Kidney epithelial cell (primary cell): ENCODE results near the gene TUBG2. TPM values are rescaled to one million over a fixed set of nuclear protein-coding genes. Genes with fewer than 3 reads are reported as not detected.

ENCODE experiments used
- DNase-seq: peaks from one replicate; pipeline ENCODE4 v3.0.0-alpha.2; 2010; ENCODE audit warnings: low read depth
- H3K27me3 ChIP-seq: 2 replicates; pipeline ENCODE4 v1.6.0; 2011; ENCODE audit warnings: low read length; ENCODE audit not compliant: control insufficient read depth, insufficient read depth
- H3K36me3 ChIP-seq: 2 replicates; pipeline ENCODE4 v1.5.1; 2011; ENCODE audit warnings: low read length; ENCODE audit not compliant: control insufficient read depth, insufficient read depth
- H3K4me3 ChIP-seq: 2 replicates; pipeline ENCODE4 v1.5.1; 2011; ENCODE audit warnings: low read depth, mild to moderate bottlenecking, control low read depth, low read length
- CTCF ChIP-seq: IDR thresholded peaks from 2 replicates; pipeline ENCODE4 v1.5.1; 2011; ENCODE audit warnings: mild to moderate bottlenecking, moderate library complexity, low read length, control low read depth, inconsistent platforms; ENCODE audit not compliant: insufficient read depth, poor library complexity, severe bottlenecking
- total RNA-seq: library from RNA; depleted of rRNA; stranded (reverse); fragments of >200 nt; gene quantifications from 2 replicates; pipeline ENCODE4 v1.2.3, GENCODE V29; 2015

Gene TUBG2
- total RNA-seq, 1 donor from 2014 or later, result 11.3 TPM

DNA sequence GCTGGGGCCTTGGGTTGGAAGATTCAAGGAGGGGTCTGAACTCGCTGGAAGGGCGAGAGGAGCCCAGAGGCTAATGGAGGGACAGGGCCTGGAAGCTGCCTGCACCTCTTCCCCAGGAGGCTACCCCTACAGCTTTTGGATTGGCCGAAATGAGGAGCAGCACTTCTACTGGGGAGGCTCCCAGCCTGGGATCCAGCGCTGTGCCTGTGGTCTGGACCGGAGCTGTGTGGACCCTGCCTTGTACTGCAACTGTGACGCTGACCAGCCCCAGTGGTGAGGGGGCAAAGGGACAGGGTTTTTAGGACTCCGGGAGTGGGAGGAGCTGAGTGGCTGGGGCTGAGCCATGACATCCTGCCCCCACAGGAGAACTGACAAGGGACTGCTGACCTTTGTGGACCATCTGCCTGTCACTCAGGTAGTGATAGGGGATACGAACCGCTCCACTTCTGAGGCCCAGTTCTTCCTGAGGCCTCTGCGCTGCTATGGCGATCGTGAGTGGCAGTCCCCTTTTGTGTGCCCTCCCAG lies 32.0 kb downstream of the TUBG2 start:
- TF ChIP-seq CTCF, result no peak
- Histone ChIP-seq H3K36me3 (peaks cover 2% of the 10 kb centered on the region), H3K4me3 (no peak overlapping the region)

DNA sequence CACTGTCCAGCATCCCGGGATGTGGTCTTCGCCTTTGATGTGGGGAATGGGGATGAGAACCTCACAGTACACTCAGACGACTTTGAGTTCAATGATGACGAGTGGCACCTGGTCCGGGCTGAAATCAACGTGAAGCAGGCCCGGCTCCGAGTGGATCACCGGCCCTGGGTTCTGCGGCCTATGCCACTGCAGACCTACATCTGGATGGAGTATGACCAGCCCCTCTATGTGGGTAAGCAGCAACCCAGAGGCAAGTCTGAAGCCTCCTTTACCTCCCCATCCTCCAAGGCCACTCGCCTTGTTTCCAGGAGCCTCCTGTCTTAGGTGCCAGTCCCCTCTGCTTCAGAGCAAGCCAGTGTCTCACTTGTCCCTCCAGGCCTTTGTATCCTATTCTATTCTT lies 33.4 kb downstream of the TUBG2 start:
- DNase-seq, result no peak
- H3K36me3 ChIP-seq, result peaks cover 2% of the 10 kb centered on the region
- H3K4me3 ChIP-seq, result no peak overlapping the region
- H3K27me3 ChIP-seq, result no peaks in the 10 kb centered on the region
- no peak for TF ChIP-seq CTCF

More for the DNA sequence above, 32.0 kb downstream of the TUBG2 start:
- H3K27me3 ChIP-seq, result peaks cover 3% of the 10 kb centered on the region
- DNase-seq, result no peak

DNA sequence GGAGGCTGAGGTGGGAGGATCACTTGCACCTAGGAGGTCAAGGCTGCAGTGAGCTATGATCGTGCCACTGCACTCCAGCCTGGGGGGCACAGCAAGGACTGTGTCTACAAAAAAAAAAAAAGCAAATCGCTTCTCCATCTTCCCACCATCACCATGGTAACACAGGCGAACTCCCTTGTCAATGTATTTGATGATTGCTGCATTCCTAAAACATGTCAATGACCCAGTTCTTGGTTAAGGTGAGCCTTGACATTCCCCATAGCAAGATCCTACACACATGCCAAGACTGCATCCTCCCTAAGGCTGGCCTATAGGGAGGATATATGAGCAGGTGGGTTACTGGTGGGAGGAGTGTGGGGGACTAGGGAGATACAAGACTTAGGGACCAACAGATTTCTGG lies 35.4 kb downstream of the TUBG2 start:
- Histone ChIP-seq H3K4me3 (no peak overlapping the region), H3K36me3 (peaks cover 2% of the 10 kb centered on the region), H3K27me3 (no peaks in the 10 kb centered on the region)
- DNase-seq, result no peak
- TF ChIP-seq CTCF, result no peak

GRCh38 chr17:42695500-42695899 lies 36.4 kb downstream of the TUBG2 start:
- Histone ChIP-seq H3K4me3 (no peak overlapping the region), H3K27me3 (no peaks in the 10 kb centered on the region), H3K36me3 (peaks cover 2% of the 10 kb centered on the region)
- no peak for DNase-seq
- no peak for TF ChIP-seq CTCF

DNA sequence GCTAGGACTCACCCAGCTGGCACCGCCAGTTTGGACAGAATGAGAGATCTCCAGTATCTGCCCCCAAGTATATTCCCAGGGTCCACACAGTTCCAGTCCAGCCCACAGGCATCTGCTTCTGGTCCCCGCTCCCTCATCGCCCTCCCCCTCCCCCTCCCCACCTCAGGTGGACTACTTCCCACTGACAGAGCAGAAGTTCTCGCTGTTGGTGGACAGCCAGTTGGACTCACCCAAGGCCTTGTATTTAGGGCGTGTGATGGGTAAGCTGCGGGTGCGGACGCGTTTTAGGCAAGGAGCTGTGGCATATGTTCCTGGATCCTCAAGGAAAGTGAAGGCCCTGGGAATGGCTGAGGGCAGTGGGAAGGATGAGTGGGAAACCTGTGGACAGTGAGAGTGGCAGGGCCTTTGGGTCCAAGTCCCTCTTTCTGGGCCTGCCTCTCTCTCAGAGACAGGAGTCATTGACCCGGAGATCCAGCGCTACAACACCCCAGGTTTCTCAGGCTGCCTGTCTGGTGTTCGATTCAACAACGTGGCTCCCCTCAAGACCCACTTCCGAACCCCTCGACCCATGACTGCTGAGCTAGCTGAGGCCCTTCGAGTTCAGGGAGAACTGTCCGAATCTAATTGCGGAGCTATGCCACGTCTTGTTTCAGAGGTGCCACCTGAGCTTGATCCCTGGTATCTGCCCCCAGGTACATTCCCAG lies 38.2 kb downstream of the TUBG2 start:
- no peak for TF ChIP-seq CTCF
- Histone ChIP-seq H3K27me3 (no peaks in the 10 kb centered on the region), H3K4me3 (no peak overlapping the region), H3K36me3 (peaks cover 3% of the 10 kb centered on the region)
- no peak for DNase-seq

GRCh38 chr17:42698736-42699414 lies 39.8 kb downstream of the TUBG2 start:
- TF ChIP-seq CTCF, result no peak
- no peak for DNase-seq
- Histone ChIP-seq H3K36me3 (peaks cover 3% of the 10 kb centered on the region), H3K27me3 (no peaks in the 10 kb centered on the region), H3K4me3 (no peak overlapping the region)
